PC-9 (cell line): ENCODE measurements around the gene VILL. TPM values are rescaled to one million over a fixed set of nuclear protein-coding genes. Genes with fewer than 3 reads are reported as not detected.

Experiments
- BruUV-seq: library from RNA; stranded (reverse); fragments of 400-500 nt; replicated peaks from 2 replicates; lab custom pipeline; 2021; lab: Mats Ljungman, UMichigan
- CTCF ChIA-PET: fragments of 300-600 bp; sonication (Branson Sonifier 250); formaldehyde crosslinking; loops from one replicate; lab custom pipeline; 2022; ENCODE audit warnings: antibody characterized with exemption; lab: Charles Lee
- POLR2A ChIA-PET: fragments of 300-600 bp; sonication (Branson Sonifier 250); formaldehyde crosslinking; loops from one replicate; lab custom pipeline; 2022; ENCODE audit warnings: antibody characterized with exemption; ENCODE audit not compliant: unreplicated experiment; lab: Charles Lee
- DNase-seq, 2 experiments: peaks; one replicate each; pipeline versions ENCODE4 v3.0.0 to v3.0.0-alpha.2; 2015 to 2022; ENCODE audit warnings: mixed read lengths in 1 of 2
- H2AFZ ChIP-seq: fragments of 200-600 bp; sonication (generic); 2 replicates; pipeline ENCODE4 v1.8.1; 2017; ENCODE audit warnings: antibody characterized with exemption
- H3F3A ChIP-seq: fragments of 200-600 bp; sonication (generic); 2 replicates; pipeline ENCODE4 v1.8.1; 2017; ENCODE audit warnings: antibody characterized with exemption, mild to moderate bottlenecking, low read depth; ENCODE audit not compliant: insufficient read depth
- H3K27ac ChIP-seq: fragments of 200-600 bp; sonication (generic); 2 replicates; pipeline ENCODE4 v1.6.1; 2016; ENCODE audit warnings: mixed run types
- H3K27me3 ChIP-seq: fragments of 200-600 bp; sonication (generic); 2 replicates; pipeline ENCODE4 v1.6.1; 2016; ENCODE audit warnings: low read depth, mixed run types; ENCODE audit not compliant: insufficient read depth
- H3K36me3 ChIP-seq: fragments of 200-600 bp; sonication (generic); 2 replicates; pipeline ENCODE4 v1.6.1; 2016; ENCODE audit warnings: low read depth, mixed run types
- H3K4me1 ChIP-seq: fragments of 200-600 bp; sonication (generic); replicated peaks from 2 replicates; pipeline ENCODE4 v1.6.1; 2016; ENCODE audit warnings: mixed run types; ENCODE audit not compliant: insufficient read depth
- H3K4me2 ChIP-seq: fragments of 200-600 bp; sonication (generic); 2 replicates; pipeline ENCODE4 v1.6.1; 2017; ENCODE audit warnings: mixed run types
- H3K4me3 ChIP-seq: fragments of 200-600 bp; sonication (generic); 2 replicates; pipeline ENCODE4 v1.6.1; 2016; ENCODE audit warnings: mixed run types
- H3K79me2 ChIP-seq: fragments of 200-600 bp; sonication (generic); 2 replicates; pipeline ENCODE4 v1.6.1; 2017; ENCODE audit warnings: low read depth, mixed run types
- H3K9me2 ChIP-seq: fragments of 200-600 bp; sonication (generic); 2 replicates; pipeline ENCODE4 v1.8.1; 2017; ENCODE audit warnings: mild to moderate bottlenecking; ENCODE audit not compliant: insufficient read depth
- H3K9me3 ChIP-seq: fragments of 200-600 bp; sonication (generic); 2 replicates; pipeline ENCODE4 v1.8.1; 2016; ENCODE audit warnings: low read depth; ENCODE audit not compliant: insufficient read depth
- H4K20me1 ChIP-seq: fragments of 200-600 bp; sonication (generic); 2 replicates; pipeline ENCODE4 v1.8.1; 2017; ENCODE audit not compliant: insufficient read depth
- EZH2 ChIP-seq: fragments of 200-600 bp; sonication (generic); IDR thresholded peaks from 2 replicates; pipeline ENCODE4 v1.8.0; 2017; ENCODE audit warnings: antibody characterized with exemption, low read depth
- intact Hi-C: fragments of 100-400 bp; cut with micrococcal nuclease; formaldehyde crosslinking; loops from one replicate; pipeline ENCODE4 v1.10.0; 2022; ENCODE audit not compliant: unreplicated experiment
- total RNA-seq: library from RNA; stranded (reverse); gene quantifications from 2 replicates; pipeline ENCODE4 v1.2.3, GENCODE V29; 2021
- TF ChIP-seq, protein P1 (sequence below): fragments of 200-600 bp; sonication (generic); conservative IDR thresholded peaks from 2 replicates; pipeline ENCODE4 v1.6.1; 2017; ENCODE audit warnings: mixed run types, antibody characterized with exemption, mild to moderate bottlenecking, moderate library complexity

The VILL gene
- total RNA-seq, 1 experiment from 2014 or later: 14.7 TPM

DNA sequence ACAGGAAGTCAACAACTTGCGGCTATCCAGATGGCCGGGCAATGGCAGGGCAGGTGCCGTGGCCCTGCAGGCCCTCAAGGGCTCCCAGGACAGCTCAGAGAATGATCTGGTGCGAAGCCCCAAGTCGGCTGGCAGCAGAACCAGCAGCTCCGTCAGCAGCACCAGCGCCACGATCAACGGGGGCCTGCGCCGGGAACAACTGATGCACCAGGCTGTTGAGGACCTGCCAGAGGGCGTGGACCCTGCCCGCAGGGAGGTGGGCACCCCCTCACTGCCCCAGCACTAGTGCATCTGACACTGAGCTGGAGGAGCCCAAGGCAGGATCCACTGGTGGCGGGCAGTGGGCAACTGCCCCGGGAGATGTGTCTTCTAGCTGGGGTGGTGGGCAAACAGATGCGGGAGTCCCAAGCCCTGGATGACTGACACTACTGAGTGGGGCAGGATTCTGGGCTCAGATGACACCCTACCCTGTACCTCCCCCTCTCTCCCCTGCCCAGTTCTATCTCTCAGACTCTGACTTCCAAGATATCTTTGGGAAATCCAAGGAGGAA is 15.9 kb downstream of the VILL start:
- no TSS peak for BruUV-seq
- intact Hi-C loops: loop anchor here (10.0 kb wide), 1 partner anchor 338 kb away; the partner anchor contains the start of gene XYLB

DNA sequence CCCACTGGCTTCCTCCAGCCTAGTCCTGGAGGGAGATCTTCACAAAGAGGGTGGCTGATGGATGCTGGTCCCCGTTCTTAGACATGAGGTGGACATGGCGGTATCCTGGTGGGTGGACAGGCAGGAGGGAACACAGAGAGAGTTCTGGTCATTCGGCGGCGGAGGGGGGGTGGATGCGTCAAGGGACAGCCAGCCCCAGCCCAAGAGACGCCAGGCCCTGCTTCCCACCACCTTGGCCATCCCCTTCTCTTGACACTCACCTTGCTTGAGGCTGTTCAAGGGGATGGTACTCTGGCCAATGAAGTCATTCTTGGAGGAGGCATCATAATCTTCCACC is 17.1 kb downstream of the VILL start:
- Histone ChIP-seq H3F3A (no peaks in the 10 kb centered on the region; the same call in 1 of the 2 replicates), H3K4me3 (no peak overlapping the region), H3K36me3 (no peaks in the 10 kb centered on the region), H4K20me1 (no peaks in the 10 kb centered on the region), H3K4me2 (no peak overlapping the region), H3K9me2 (no peaks in the 10 kb centered on the region), H3K4me1 (no peaks in the 10 kb centered on the region), H3K27me3 (no peaks in the 10 kb centered on the region), H3K9me3 (no peaks in the 10 kb centered on the region), H3K27ac (no peak overlapping the region), H2AFZ (no peak overlapping the region), H3K79me2 (no peaks in the 10 kb centered on the region)
- intact Hi-C loops: loop anchor here (10.0 kb wide), 1 partner anchor 337 kb away; the partner anchor contains the start of gene XYLB
- no peak for TF ChIP-seq EZH2
- TF ChIP-seq, protein P1, sequence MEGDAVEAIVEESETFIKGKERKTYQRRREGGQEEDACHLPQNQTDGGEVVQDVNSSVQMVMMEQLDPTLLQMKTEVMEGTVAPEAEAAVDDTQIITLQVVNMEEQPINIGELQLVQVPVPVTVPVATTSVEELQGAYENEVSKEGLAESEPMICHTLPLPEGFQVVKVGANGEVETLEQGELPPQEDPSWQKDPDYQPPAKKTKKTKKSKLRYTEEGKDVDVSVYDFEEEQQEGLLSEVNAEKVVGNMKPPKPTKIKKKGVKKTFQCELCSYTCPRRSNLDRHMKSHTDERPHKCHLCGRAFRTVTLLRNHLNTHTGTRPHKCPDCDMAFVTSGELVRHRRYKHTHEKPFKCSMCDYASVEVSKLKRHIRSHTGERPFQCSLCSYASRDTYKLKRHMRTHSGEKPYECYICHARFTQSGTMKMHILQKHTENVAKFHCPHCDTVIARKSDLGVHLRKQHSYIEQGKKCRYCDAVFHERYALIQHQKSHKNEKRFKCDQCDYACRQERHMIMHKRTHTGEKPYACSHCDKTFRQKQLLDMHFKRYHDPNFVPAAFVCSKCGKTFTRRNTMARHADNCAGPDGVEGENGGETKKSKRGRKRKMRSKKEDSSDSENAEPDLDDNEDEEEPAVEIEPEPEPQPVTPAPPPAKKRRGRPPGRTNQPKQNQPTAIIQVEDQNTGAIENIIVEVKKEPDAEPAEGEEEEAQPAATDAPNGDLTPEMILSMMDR: no peak
- CTCF ChIA-PET: no interaction called here
- POLR2A ChIA-PET: no interaction called here
- no TSS peak for BruUV-seq
- no peak for DNase-seq

More for the DNA sequence above, 15.9 kb downstream of the VILL start:
- POLR2A ChIA-PET: no interaction called here
- Histone ChIP-seq H3K9me3 (no peaks in the 10 kb centered on the region), H3K4me2 (no peak overlapping the region), H3F3A (no peaks in the 10 kb centered on the region; the same call in 1 of the 2 replicates), H2AFZ (no peak overlapping the region), H3K4me3 (no peak overlapping the region), H3K27ac (no peak overlapping the region), H3K27me3 (no peaks in the 10 kb centered on the region), H3K36me3 (no peaks in the 10 kb centered on the region), H3K4me1 (no peaks in the 10 kb centered on the region), H3K79me2 (no peaks in the 10 kb centered on the region), H3K9me2 (no peaks in the 10 kb centered on the region), H4K20me1 (no peaks in the 10 kb centered on the region)
- DNase-seq: no peak
- TF ChIP-seq EZH2: no peak
- TF ChIP-seq, protein P1: no peak
- CTCF ChIA-PET: interaction anchor here (0.6 kb wide), 1 partner anchor 208 kb away, joined by 16 read pairs; no protein-coding TSS in a partner anchor

DNA sequence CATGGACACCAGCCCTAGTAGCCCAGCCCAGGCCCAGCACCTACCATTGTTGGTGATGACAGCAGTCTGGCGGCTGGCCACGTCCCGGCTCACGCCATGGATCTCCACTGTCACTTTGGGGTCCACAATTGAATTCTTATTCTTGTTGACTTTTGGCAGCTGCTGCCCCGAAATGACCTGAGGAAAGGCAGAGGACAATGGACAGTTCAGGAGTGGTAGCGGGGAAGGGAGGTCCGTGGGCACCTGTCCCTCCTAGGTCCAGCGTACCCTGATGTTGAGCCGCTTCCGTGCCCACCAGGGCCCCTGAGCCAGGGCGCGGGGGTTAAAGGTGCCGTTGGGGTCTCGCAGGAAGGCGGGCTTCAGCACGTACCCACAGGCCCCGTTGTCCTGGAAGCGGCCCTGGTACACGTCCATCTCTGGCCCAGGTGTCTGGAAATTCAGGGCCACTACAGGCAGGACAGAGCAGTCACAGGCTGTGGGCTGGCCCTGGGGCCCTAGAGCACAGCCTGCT is 17.7 kb downstream of the VILL start:
- Histone ChIP-seq H3K4me2 (no peak overlapping the region), H3K9me3 (no peaks in the 10 kb centered on the region)
- TF ChIP-seq EZH2: no peak
- TF ChIP-seq, protein P1: no peak

More for the DNA sequence above, 17.7 kb downstream of the VILL start:
- Histone ChIP-seq H3K4me3 (no peak overlapping the region), H3K79me2 (no peaks in the 10 kb centered on the region), H3K9me2 (no peaks in the 10 kb centered on the region), H3K27ac (no peak overlapping the region), H3K4me1 (no peaks in the 10 kb centered on the region), H3K27me3 (no peaks in the 10 kb centered on the region), H3F3A (no peaks in the 10 kb centered on the region; the same call in 1 of the 2 replicates), H3K36me3 (no peaks in the 10 kb centered on the region), H2AFZ (no peak overlapping the region), H4K20me1 (no peaks in the 10 kb centered on the region)
- ChIA-PET CTCF (no interaction called here), POLR2A (no interaction called here)
- DNase-seq: no peak
- BruUV-seq: no TSS peak
- intact Hi-C loops: loop anchor here (10.0 kb wide), 1 partner anchor 337 kb away; the partner anchor contains the start of gene XYLB
